GM12872 (cell line): ENCODE results near the gene GRM2.

Source experiments
- CTCF ChIP-seq: IDR thresholded peaks from 3 replicates; pipeline ENCODE4 v1.5.1; 2011; ENCODE audit warnings: low read depth, mild to moderate bottlenecking, low read length, moderate library complexity; ENCODE audit not compliant: insufficient read depth

Gene GRM2

GRCh38 chr3:51735039-51735438 lies 28.2 kb downstream of the GRM2 start:
- no peak for TF ChIP-seq CTCF

GRCh38 chr3:51735950-51736349 lies 29.1 kb downstream of the GRM2 start:
- no peak for TF ChIP-seq CTCF

GRCh38 chr3:51739110-51739509 lies 32.2 kb downstream of the GRM2 start:
- no peak for TF ChIP-seq CTCF

- TF ChIP-seq CTCF = no peak
Measured at GRCh38 chr3:51747840-51748239, 41.0 kb downstream of the GRM2 start.

GRCh38 chr3:51748327-51748726 lies 41.5 kb downstream of the GRM2 start:
- TF ChIP-seq CTCF = no peak

GRCh38 chr3:51750878-51751277 lies 44.0 kb downstream of the GRM2 start:
- TF ChIP-seq CTCF = no peak

- TF ChIP-seq CTCF = no peak
Measured at GRCh38 chr3:51751287-51751686, 44.4 kb downstream of the GRM2 start.

- TF ChIP-seq CTCF = no peak
Measured at GRCh38 chr3:51759203-51759602, 52.3 kb downstream of the GRM2 start.
